Eye (tissue), 1 donor: ENCODE results near the gene GPX7.
A peak's percentile ranks its signal among the peaks of the same experiment; 100 is the strongest.
"Not testable (repeated sequence)": the region's sequence is repeated elsewhere in the genome, so short reads cannot be mapped to it uniquely, and the experiment has no call there.

Source experiments
- DNase-seq: peaks from one replicate; pipeline ENCODE4 v3.0.0-alpha.2; 2015

GPX7 gene

DNA sequence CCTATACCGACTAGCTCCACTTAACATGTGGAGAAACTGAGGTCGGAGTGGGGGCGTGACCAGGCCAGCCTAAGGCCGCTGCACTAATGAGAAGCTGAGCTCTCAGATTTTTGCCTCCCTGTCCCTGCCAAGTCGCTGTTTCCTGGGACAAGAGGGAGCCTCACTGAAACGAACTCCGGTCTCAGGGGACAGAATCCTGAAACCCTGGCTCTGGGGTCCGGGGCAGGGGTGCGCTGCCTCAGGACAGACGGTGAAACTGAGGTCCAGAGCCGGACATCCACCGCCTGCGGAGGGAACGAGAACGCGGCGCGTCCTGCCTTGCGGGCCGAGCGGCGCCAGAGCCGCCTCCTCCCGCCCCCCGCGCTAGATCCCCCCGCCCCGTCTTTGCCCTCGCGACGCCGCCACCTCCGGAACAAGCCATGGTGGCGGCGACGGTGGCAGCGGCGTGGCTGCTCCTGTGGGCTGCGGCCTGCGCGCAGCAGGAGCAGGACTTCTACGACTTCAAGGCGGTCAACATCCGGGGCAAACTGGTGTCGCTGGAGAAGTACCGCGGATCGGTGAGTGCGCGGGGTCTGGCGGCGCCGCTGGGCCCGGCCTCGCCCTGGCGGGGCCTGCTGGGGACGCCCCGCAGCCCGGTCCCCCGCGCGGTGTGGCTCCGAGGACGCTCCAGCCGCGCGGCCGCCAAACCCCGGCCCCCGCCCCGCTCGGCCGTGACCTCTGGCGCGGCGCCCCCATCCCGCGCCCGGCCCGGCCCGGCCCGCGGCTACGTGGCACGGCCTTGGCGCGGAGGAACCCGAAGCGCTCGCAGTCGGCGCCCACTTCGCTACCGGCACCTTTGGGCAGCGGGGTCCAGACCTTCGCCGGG lies at the start of gene GPX7:
TSS of gene GPX7 (plus strand) at position 381 of the 865 bp plus-strand sequence. CDS start at position 420, 39 bp downstream.
- peak; percentile 81 for DNase-seq

DNA sequence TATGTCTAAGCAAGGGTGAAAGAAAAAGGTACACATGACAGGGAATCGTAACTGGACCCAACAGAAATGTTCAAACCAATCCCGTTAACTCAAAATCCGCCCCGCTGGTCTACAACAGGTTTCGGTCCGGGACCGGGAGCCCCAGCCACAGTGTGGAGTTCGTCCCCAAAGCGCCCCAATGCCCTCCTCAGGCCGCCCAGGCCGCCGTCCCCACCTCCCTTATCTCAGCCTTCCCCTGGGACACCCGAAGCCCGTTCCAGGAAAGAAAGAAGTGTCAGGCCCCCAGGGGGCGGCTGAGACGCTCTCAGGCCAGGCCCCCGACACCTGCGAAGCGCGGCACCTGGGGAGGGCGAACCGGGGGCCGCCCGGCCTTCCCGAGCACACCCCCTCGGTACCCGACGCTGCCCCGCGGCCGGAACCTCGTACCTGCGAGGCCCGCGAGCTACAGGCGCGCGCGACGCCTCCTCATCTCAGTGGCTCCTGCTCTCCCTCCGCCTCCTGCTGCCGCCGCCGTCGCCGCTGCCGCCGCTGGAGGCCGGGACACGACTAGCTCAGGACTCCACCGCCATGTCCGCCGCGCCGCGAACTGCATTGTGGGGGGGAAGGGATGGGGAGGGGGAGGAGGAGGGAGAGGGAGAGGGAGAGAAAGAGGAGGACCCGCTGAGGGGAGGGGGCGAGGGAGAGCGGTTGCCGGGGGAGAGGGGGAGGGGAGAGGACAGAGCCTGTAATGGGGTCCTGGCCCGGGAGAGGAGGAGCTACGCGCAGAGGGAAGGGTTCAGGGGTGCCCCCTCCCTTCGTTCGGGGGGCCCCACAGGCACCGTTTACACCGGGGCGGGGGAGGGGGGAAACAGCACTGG lies 49.4 kb upstream of the GPX7 start, which contains the start of gene TUT4:
TSS of gene TUT4 (minus strand) at position 588 of the 857 bp plus-strand sequence. CDS start 26,812 bp downstream, outside the sequence.
- DNase-seq: peak; percentile 98

DNA sequence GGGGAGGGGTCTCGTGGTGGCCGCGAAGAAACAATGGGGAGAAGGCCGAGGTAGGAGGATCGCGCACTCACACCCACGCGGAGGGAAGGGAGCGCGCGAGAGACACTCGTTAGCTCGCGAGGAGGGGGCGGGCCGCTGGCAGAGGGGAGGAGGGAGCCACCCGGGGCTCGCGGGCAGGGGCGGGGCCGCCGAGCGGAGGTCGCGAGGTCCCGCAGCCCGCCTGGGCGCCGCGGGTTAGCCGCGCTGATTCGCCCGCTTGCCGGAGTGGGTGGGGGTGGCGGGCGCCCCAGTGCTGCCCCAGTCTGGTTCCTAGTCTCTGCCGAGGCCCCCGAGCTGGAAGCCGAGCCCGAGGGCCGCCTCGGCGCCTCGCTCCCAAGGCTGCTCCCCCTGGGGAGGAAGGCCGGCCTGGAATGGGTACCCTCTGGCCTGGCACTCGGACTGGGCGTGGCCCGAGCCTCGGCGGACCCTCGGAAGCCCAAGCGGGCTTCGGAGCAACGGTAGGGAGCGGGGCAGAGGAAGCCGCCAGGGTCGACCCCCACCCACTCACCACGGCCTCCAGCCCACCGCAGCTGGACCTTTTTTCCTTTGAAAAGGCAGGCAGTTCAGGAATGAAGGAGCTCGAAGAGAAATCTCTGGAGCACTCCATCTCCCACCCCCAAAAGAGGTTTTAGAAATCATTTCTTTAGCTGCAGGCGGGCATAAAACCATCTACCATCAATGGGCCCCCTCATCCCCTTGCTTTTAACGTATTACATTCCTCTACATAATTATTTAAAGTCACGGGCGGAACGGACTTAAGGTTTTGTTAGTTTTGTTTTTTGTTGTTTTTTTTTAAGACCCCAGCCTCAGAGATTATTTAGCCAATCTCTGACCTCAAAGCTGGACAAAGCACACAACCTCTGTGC lies 48.6 kb upstream of the GPX7 start:
- DNase-seq: peak; percentile 96

DNA sequence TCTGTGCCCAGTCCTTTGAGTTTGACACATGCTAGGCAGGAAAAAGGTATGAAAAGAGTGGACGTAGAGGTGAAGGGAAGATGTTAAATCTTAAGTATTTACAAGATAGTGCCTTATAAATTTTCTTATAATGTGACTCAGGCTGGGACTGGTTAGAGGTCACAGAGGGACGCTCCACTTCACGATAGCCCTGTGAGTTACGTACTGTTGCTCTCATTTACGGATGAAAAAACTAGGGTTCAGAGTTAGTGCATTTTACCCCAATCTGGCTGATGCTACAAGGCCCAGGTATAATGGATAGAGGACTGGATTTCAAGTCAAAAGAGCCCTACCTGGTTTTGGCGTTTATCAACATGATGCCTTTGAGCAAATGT lies 47.9 kb upstream of the GPX7 start:
- no peak for DNase-seq

DNA sequence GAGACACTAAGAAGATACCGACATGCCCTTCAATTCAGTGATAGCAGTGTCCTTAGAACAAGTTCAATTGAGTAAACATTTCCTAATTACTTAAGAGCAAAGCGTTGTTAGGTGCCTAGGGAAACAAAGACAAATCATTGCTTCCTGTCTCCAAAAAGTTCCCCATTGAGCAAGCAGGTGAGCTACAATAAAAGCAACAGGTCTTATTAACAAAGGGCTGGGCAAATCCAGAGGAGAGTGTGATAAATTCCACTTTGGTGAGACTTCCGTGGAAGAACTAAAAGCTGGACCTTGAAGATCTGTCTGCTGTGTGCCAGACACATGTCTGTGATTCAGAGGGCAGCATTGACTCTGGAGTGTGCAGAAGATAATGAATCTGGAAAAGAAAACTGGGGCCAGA lies 47.4 kb upstream of the GPX7 start:
- no peak for DNase-seq

DNA sequence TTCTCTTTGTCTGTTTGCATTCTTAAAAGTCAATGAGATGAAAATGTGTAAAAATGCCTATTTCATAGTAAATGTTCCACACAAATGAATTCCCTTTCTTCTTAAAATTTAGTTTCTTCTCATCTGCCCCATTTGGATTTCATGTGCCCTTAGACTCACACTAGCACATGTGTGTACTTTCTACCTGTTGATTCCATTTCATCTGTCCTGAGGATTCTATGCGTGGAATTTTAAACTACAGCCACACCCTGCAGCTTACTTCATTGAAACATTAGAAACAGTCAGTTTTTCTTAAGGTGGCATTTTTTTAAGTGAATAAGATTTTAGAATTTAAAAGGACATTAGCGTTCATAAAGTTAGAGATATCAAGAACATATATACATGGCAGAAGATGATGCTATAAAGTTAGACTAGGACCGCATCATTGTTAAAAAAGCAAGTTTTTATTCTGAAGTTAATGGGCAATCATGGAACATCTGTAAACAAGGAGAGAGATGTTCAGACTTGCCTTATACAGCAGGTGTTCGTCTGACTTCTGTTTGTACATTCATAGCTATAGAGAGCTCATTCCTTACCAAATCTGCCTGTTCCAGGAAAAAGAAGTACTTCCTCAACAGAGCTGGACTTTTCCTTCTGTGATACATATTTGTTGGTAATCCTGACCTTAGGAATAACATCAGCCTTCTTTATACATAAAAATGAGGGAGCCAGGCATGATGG lies 45.4 kb upstream of the GPX7 start:
- DNase-seq: no peak

DNA sequence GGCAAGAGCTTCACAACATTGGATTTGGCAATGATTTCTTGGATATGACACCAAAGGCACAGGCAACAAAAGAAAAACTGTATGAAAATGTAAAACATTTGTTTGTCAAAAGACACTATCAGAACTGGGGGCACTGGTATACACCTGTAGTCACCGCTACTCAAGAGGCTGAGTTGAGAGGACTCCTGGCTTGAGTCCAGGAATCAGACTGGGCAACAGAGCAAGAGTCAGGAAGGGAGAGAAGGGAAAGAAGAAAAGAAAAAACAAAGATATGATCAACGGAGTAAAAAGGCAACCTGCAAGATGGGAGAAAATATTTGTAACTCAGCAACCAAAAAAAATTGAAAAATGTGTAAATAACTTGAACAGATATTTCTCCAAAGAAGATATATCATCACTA lies 43.2 kb upstream of the GPX7 start:
- no peak for DNase-seq

DNA sequence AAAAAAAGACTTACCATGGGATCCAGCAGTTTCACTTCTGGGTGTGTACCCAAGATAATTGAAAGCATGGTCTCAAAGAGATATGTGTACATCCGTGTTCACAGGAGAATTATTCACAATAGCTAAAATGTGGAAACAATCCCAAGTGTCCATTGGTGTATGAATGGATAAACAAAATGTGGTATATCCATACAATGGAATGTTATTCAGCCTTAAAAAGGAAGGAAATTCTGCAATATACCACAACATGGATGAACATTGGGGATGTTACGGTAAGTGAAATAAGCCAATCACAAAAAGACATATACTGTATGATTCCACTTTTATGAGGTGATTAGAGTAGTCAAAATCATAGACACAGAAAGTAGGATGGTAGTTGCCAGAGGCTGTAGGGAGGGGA lies 42.3 kb upstream of the GPX7 start:
- DNase-seq: no peak

DNA sequence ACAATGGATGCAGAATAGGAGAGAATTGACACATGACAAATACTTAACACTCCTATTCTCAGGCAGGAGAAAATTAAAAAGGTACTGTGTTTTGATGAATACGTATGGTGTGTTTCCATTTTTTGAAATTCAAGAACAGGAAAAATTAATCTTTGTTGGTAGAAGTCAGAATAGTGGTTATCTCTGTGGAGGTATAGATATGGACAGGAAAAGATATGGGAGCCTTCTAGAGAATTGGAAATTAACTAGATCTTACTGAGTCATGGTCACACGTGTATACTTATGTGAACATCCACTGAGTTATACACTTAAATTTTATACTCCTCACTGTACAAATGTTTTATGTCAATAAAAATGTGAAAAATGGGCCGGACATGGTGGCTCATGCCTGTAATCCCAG lies 39.4 kb upstream of the GPX7 start:
- DNase-seq: no peak

DNA sequence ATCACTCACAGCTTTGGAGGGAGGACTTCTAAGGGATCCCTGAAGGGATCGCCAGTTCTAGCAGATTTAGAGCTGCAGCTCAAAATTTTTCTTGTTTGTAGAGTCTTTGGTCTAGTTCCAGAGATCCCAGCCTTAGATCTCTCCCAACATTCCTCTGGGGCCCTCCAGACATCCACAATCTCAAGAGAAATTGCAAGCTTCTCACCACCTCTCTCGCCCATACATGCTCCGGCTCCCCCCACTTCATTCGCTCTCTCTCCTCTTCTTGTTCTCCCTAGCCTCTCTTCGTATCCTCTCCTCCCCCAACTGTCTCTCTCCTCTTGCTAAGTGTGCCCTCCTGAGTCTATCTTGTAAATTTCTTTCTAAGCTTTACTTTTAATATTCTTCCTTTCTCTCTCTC lies 34.2 kb upstream of the GPX7 start:
- DNase-seq: no peak

DNA sequence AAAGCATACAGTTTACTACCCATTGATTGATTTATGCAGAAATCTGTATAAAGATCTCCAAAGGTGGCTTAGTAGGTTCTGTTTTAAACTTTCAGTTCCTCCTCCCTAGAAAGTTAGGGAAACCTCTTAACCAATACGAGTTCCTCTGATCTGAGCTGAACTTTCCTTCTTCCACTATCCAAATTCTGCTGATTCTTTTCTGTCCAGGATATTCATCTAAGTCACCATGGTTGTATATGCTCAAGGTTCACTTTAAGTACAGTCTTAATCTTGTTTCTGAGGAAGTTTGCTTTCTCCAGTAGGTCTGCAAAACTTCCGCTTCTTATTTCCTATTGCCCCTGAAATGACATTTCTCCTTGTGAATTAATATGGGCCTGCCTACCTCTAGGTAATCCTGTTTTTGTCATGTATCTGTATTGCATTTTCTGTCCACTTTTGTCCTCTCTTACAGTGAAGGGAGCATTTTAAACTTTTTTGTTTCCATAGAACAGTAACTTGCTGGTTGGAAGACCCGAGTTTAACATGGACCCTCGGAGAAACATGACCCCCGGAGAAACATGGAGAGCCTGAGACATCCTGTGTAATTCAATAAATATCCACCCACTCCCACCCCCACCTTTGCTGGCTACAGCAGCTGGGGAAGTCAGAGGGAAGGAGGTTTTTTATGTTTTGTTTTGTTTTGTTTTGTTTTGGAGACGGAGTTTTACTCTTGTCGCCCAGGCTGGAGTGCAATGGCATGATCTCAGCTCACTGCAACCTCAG lies 32.5 kb upstream of the GPX7 start:
- DNase-seq: no peak

DNA sequence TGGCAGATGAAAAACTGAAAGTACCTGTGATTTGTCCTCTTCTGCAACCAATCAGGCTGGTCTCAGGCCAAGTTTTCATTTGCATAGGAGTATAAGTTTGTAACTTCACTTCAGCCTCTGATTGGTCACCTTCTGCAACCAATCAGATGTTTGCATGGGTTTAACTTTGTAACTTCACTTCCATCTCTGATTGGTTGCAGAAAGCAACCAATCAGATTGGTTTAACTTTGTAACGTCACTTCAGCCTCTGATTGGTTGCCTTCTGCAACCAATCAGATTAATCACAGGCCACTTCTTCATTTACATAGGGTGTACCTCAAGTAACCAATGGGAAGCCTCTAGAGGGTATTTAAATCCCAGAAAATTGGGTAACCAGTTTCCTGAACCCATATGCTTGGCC lies 30.4 kb upstream of the GPX7 start:
- no peak for DNase-seq

DNA sequence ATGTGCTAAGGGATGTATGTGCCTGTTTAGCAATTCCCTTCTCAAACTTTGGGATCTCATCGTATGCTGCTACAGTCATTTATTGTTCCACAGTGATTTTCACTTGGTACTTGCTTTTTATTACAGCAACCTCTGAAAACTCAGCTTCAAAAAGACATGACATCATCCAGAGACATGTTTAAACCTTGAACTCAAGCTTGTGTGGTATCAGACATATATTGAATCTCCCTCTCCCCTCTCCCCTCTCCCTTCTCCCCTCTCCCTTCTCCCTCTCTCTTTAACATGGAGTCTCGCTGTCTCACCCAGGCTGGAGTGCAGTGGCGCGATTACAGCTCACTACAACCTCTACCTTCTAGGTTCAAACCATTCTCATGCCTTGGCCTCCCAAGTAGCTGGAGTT lies 29.8 kb upstream of the GPX7 start:
- no peak for DNase-seq

DNA sequence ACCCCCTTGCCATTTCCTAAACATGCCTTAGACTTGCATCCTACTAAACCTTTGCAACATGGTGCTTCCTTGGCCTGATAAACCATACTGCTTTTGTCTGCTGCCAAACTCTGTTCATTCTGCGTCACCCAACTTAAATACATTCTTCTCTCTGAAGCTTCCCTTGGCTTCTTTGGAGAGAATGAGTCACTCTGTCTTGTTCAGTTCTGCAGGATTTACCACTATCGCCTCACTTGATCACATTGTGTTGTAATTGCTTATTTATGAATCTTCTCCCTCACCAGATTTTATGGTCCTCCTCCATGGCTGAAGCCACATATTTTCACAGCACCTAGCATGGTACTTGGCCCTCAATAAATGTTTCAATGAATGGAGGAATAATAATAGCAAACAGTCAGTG lies 27.6 kb upstream of the GPX7 start:
- DNase-seq: no peak

DNA sequence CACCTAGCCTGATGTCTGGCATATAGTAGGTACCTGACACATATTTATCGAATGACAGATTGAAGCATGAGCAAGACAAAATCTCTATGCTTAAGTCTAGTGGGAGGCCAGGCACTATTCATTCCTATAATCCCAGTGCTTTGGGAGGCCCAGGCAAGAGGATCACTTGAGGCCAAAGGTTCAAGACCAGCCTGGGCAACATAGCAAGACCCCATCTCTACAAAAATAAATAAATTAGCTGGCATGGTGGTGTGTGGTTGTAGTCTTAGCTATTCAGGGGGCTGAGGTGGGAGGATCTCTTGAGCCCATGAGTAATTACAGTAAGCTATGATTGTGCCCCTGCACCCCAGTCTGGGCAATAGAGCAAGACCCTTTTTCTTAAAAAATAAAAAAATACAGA lies 26.1 kb upstream of the GPX7 start:
- DNase-seq: no peak

DNA sequence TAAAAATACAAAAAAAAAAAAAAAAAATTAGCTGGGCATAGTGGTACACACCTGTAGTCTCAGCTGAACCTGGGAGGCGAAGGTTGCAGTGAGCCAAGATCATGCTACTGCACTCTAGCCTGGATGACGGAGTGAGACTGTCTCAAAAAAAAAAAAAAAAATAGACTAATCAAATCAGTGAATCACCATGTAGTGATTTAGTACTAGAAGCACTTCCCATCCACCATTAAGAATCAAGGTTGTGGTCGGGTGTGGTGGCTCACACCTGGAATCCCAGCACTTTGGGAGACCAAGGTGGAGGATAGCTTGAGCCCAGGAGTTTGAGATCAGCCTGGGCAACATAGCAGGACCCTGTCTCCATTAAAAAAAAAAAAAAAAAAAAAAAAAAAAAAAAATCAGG lies 24.1 kb upstream of the GPX7 start:
- not testable (repeated sequence) for DNase-seq

DNA sequence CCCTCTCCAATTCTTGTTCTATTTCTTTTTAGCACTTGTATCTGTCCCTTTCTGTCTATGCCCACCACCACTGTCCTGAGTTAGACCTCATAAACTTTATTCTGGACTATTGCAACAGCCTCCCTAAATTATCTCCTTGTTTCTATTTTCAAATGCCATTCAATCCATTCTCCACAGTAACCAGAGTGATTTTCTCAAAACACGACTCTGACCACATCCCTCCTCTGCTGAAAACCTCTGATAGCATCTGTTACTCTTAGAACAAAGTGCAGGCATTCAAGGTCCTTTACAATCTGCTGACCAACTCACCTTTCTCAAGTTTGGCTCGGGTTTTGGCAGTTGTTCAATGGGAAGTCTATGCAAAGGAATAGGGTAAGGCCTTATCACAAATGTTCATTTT lies 22.8 kb upstream of the GPX7 start:
- no peak for DNase-seq

DNA sequence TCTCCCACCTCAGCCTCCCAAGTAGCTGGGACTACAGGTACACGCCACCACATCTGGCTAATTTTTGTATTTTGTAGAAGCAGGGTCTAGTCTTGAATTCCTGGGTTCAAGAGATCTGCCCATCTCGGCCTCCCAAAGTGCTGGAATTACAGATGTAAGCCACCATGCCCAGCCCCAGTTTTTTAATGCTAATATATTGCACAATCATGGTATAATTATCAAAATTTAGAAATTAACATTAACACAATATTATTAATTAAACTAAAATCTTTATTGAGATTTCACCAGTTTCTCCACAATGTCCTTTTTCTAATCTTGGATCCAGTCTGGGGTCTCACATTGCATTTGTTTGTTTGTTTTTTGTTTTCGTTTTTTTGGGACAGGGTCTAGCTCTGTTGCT lies 21.9 kb upstream of the GPX7 start:
- DNase-seq: no peak

DNA sequence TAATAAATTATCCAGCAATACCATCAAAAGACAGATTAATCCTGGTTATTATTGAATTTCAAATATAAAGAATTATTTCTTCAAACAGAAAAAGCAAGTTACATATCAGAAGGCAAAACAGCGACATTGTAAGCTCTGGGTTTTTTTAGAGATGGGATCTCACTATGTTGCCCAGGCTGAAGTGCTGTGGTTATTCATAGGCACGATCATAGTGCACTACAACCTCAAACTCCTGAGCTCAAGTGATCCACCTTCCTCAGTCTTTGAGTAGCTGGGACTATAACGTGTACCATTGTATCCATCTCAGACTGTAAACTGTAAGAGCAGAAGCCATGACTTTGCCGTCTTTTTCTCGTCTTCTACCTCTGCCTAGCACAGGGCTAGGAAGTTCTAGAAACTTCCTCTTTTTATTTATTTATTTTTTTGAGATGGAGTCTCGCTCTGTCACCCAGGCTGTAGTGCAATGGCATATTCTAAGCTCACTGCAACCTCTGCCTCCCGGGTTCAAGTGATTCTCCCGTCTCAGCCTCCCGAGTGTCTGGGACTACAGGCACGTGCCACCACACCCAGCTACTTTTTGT lies 20.0 kb upstream of the GPX7 start:
- no peak for DNase-seq

DNA sequence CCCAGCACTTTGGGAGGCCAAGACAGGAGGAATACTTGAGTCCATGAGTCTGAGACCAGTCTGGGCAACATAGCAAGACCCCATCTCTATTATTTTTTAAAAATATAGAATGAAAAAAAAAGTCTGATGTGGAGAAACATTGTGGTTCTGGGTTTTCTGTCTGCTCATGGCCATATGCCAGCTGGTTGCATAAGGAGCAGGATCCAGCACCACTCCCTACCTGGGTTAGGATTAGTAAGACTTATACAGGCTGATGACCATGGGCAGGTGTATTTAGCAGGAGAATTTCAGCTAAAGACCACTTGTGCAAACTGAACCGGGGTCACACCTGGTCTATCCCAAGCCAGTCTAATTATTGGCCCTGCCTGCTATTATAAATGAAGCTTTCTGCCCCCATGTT lies 16.7 kb upstream of the GPX7 start:
- no peak for DNase-seq

DNA sequence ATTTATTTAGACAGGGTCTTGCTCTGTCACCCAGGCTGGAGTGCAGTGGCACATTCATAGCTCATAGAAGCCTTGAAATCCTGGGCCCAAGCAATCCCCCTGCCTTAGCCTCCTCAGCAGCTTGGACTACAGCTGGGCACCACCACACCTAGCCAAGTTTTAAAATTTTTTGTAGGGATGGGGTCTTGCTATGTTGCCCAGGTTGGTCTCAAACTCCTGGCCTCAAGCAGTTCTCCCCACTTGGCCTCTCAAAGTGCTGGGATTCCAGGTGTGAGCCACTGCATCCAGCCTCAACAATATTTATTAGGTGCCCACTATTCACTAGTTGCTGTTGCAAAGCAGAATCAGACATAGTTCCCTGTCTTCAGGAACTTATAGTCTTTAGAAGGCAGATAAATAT lies 14.1 kb upstream of the GPX7 start:
- DNase-seq: no peak
